Activated CD8-positive, alpha-beta T cell treated with anti-CD3 and anti-CD28 coated beads for 36 hours (primary cell): ENCODE measurements around the gene CREBL2. TPM values are rescaled to one million over a fixed set of nuclear protein-coding genes. Genes with fewer than 3 reads are reported as not detected.

ENCODE experiments used
- ATAC-seq: fragments of 200-7000 bp; cut with Tn5 transposase; one replicate; pipeline ENCODE4 v1.10.0; 2021; ENCODE audit warnings: mild to moderate bottlenecking, moderate library complexity
- CTCF ChIA-PET: fragments of 350-600 bp; sonication (Branson Sonifier 250); formaldehyde crosslinking; loops from one replicate; lab custom pipeline; 2021; ENCODE audit warnings: antibody characterized with exemption; lab: Charles Lee
- POLR2A ChIA-PET: fragments of 350-600 bp; sonication (Branson Sonifier 250); formaldehyde crosslinking; loops from one replicate; lab custom pipeline; 2021; ENCODE audit warnings: antibody characterized with exemption; lab: Charles Lee
- DNase-seq: peaks from one replicate; pipeline ENCODE4 v3.0.0-alpha.2; 2020
- H3K27ac Mint-ChIP-seq: one replicate; pipeline ENCODE4 v1.8.0; 2021; ENCODE audit warnings: mild to moderate bottlenecking, mixed read lengths
- H3K27me3 Mint-ChIP-seq: one replicate; pipeline ENCODE4 v1.8.0; 2021; ENCODE audit warnings: mixed read lengths
- H3K36me3 Mint-ChIP-seq: one replicate; pipeline ENCODE4 v1.8.0; 2021; ENCODE audit warnings: low read depth, mixed read lengths
- H3K4me1 Mint-ChIP-seq: one replicate; pipeline ENCODE4 v1.8.0; 2021; ENCODE audit warnings: low read depth, mixed read lengths
- H3K4me3 Mint-ChIP-seq: one replicate; pipeline ENCODE4 v1.8.0; 2021; ENCODE audit warnings: mild to moderate bottlenecking, moderate library complexity, mixed read lengths
- H3K9me3 Mint-ChIP-seq: one replicate; pipeline ENCODE4 v1.8.0; 2021; ENCODE audit warnings: mixed read lengths
- CTCF ChIP-seq: fragments of 200-600 bp; IDR thresholded peaks from one replicate; pipeline ENCODE4 v1.8.0; 2022; ENCODE audit warnings: antibody characterized with exemption, mild to moderate bottlenecking
- intact Hi-C: fragments of 100-400 bp; cut with micrococcal nuclease; formaldehyde crosslinking; loops from one replicate; pipeline ENCODE4 v1.10.0; 2022
- total RNA-seq, 2 experiments: library from RNA; stranded (reverse); gene quantifications; one replicate each; pipeline ENCODE4 v1.2.3, GENCODE V29; 2021

The CREBL2 gene
- total RNA-seq, 2 experiments from 2014 or later: 12.7 to 14.9 TPM

- Mint-ChIP-seq H3K4me1 (peaks cover 10% of the 10 kb centered on the region), H3K27ac (no peak overlapping the region), H3K36me3 (no peaks in the 10 kb centered on the region), H3K4me3 (no peak overlapping the region), H3K9me3 (no peaks in the 10 kb centered on the region), H3K27me3 (no peaks in the 10 kb centered on the region)
- DNase-seq (no peak), ATAC-seq (no peak)
- TF ChIP-seq CTCF: no peak
- intact Hi-C loops: no loop called here
- ChIA-PET CTCF (interaction anchor here (1.0 kb wide), 1 partner anchor 60 kb away, joined by 3 read pairs; no protein-coding TSS in a partner anchor), POLR2A (no interaction called here)
These were observed 64.9 kb downstream of the CREBL2 start for GRCh38 chr12:12676605-12677004.

- no peak for TF ChIP-seq CTCF
- CTCF ChIA-PET: interaction anchor here (1.3 kb wide), 1 partner anchor 16 kb away, joined by 3 read pairs; no protein-coding TSS in a partner anchor
- H3K27me3 Mint-ChIP-seq: no peaks in the 10 kb centered on the region
- H3K27ac Mint-ChIP-seq: no peak overlapping the region
- H3K36me3 Mint-ChIP-seq: peaks cover 1% of the 10 kb centered on the region
- H3K4me3 Mint-ChIP-seq: no peak overlapping the region
- POLR2A ChIA-PET: interaction anchor here (1.6 kb wide), 1 partner anchor 14 kb away, joined by 3 read pairs; no protein-coding TSS in a partner anchor
- intact Hi-C loops: no loop called here
- DNase-seq (no peak), ATAC-seq (no peak)
- no peaks in the 10 kb centered on the region for H3K4me1 Mint-ChIP-seq
- H3K9me3 Mint-ChIP-seq: no peaks in the 10 kb centered on the region
These were observed 69.5 kb downstream of the CREBL2 start for GRCh38 chr12:12681061-12681765.

- DNase-seq: no peak
- no peaks in the 10 kb centered on the region for H3K9me3 Mint-ChIP-seq
- H3K36me3 Mint-ChIP-seq: peaks cover 1% of the 10 kb centered on the region
- TF ChIP-seq CTCF: no peak
- intact Hi-C loops: no loop called here
- no peak for ATAC-seq
- no peaks in the 10 kb centered on the region for H3K4me1 Mint-ChIP-seq
- H3K27me3 Mint-ChIP-seq: no peaks in the 10 kb centered on the region
- ChIA-PET POLR2A (interaction anchor here (0.5 to 1.6 kb wide), 2 partner anchors 15 to 1096 kb away, joined by 3 read pairs; no protein-coding TSS in a partner anchor), CTCF (interaction anchor here (1.3 kb wide), 1 partner anchor 17 kb away, joined by 3 read pairs; no protein-coding TSS in a partner anchor)
- no peak overlapping the region for H3K4me3 Mint-ChIP-seq
- no peak overlapping the region for H3K27ac Mint-ChIP-seq
These were observed 70.6 kb downstream of the CREBL2 start for GRCh38 chr12:12682284-12682683.

- CTCF ChIA-PET: interaction anchor here (1.2 kb wide), 1 partner anchor 28 kb away, joined by 5 read pairs; no protein-coding TSS in a partner anchor
- Mint-ChIP-seq H3K4me1 (no peaks in the 10 kb centered on the region), H3K36me3 (peaks cover 5% of the 10 kb centered on the region), H3K4me3 (no peak overlapping the region), H3K9me3 (no peaks in the 10 kb centered on the region), H3K27ac (no peak overlapping the region), H3K27me3 (no peaks in the 10 kb centered on the region)
- no peak for ATAC-seq
- no peak for TF ChIP-seq CTCF
- intact Hi-C loops: no loop called here
- POLR2A ChIA-PET: interaction anchor here (0.7 kb wide), 1 partner anchor 65 kb away, joined by 3 read pairs; no protein-coding TSS in a partner anchor
- DNase-seq: no peak
These were observed 71.5 kb downstream of the CREBL2 start for GRCh38 chr12:12683136-12683697.

- Mint-ChIP-seq H3K27me3 (no peaks in the 10 kb centered on the region), H3K4me3 (no peak overlapping the region), H3K36me3 (peaks cover 10% of the 10 kb centered on the region), H3K4me1 (no peaks in the 10 kb centered on the region), H3K9me3 (no peaks in the 10 kb centered on the region), H3K27ac (no peak overlapping the region)
- POLR2A ChIA-PET: interaction anchor here (0.7 kb wide), 1 partner anchor 64 kb away, joined by 3 read pairs; no protein-coding TSS in a partner anchor
- DNase-seq (no peak), ATAC-seq (no peak)
- TF ChIP-seq CTCF: no peak
- intact Hi-C loops: no loop called here
- CTCF ChIA-PET: interaction anchor here (1.2 kb wide), 1 partner anchor 28 kb away, joined by 5 read pairs; no protein-coding TSS in a partner anchor
These were observed 72.0 kb downstream of the CREBL2 start for GRCh38 chr12:12683725-12684124.
